GM21423 (cell line): ENCODE data around the gene ABCC6.
"Not testable (repeated sequence)": the region's sequence is repeated elsewhere in the genome, so short reads cannot be mapped to it uniquely, and the experiment has no call there.

Experiments used
- ATAC-seq: cut with Tn5 transposase; IDR thresholded peaks from one replicate; pipeline ENCODE4 v1.9.1; 2021; ENCODE audit warnings: mild to moderate bottlenecking, moderate library complexity; ENCODE audit not compliant: unreplicated experiment

The ABCC6 gene

DNA sequence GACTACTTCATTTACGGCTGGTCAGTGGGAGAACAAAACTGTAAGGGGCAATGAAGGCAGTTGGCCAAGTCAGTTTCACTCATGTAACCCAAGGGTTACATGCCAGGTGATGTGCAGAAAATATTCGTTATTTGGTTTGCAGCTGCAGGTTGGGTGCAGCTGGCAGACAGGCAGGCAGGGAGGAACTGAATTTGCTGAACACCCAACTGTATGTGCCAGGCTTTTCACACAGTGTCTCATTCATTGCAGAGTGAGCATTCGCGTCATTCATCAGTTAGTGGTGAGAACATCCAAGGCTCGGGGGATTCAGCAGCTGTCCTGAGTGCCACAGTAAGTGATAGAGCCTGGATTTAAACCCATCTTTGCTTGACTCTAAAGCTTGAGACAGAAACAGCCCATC, 59.7 kb downstream of the ABCC6 start:
- ATAC-seq, result no peak

DNA sequence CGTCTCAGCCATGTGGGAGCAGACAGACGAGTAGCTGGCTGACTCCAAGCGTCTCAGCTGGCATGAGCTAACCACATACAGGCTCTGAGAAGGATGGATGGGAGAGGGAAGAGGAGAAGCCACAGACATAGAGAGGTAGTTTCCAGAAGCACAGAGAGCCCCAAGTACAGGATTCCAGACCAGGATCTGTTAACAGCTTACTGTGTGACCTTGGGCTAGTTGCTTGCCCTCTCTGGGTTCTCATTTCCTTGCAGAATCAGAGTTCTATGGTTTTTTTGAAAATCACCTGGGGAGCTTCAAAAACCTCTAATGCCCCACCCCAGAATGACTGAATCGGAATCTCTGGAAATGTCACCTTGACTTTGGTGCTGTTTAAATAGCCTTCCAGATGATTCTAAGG, 60.2 kb downstream of the ABCC6 start:
- ATAC-seq, result no peak

DNA sequence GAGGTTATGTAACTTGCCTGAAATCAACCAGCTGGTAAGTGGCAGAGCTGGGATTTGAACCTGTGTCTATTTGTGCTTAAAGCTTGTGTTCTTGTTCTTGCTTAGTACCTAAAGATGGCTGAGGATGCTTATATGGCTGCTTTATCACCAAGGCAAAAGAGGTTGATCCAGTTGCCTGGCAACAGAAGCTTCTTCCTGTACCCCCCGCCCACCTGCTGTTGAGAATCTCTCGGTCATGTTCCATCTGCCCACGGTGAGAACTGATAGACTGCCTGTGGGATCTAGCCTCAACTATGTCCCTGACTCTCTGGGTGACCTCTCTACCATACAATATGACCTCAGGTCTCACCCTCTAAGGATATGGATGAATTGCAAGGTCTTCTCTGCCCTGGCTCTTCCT, 60.7 kb downstream of the ABCC6 start:
- no peak for ATAC-seq

DNA sequence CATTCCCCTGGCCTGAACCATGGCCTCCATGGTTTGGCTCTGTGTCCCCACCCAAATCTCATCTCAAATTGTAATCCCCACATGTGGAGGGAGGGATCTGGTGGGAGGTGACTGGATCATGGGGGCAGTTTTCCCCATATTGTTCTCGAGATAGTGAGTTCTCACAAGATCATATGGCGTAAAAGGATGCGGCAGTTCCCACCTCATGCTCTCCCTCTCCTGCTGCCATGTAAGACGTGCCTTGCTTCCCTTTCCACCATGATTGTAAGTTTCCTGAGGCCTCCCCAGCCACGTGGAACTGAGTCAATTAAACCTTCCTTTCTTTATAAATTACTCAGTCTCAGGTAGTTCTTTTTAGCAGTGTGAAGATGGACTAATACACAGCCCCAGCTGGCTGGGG, 61.5 kb downstream of the ABCC6 start:
- ATAC-seq, result not testable (repeated sequence)

DNA sequence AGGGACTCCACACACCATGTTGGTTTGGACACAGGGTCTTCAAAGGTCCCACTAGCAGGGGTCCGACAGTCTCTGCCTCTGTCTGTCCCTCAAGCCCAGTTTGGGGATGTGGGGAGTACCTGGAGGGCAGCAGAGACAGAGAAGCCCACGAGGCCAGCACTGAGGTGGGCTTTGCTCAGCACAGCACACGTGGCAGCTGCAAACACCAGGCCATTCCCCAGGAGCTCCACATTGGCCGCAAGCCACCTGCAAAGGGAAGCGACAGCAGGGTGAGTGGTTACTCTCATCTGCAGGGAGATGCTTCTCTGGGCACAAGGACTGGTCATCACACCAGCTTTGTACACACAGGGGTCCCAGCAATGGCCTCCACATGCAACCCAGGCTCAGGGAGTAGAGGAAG, 62.0 kb downstream of the ABCC6 start:
- no peak for ATAC-seq

DNA sequence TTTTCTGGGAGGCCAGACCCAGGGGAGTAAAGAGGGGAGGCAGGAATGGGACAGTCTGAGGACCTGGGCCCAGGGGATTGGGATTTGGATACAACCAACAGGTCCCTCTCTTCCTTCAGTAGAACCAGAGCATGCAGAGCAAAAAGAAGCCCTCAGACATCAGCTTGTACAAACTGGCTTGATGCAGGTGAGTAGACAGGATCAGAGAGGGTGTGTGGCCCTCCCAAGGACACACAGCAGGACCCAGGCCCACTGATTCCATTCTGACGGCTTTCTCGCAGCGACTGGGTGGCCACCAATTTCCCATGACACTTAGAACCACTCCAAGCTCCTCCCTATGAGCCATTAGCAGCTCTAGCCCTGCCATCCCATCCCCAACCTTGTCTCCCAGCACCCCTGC, 63.6 kb downstream of the ABCC6 start:
- no peak for ATAC-seq

DNA sequence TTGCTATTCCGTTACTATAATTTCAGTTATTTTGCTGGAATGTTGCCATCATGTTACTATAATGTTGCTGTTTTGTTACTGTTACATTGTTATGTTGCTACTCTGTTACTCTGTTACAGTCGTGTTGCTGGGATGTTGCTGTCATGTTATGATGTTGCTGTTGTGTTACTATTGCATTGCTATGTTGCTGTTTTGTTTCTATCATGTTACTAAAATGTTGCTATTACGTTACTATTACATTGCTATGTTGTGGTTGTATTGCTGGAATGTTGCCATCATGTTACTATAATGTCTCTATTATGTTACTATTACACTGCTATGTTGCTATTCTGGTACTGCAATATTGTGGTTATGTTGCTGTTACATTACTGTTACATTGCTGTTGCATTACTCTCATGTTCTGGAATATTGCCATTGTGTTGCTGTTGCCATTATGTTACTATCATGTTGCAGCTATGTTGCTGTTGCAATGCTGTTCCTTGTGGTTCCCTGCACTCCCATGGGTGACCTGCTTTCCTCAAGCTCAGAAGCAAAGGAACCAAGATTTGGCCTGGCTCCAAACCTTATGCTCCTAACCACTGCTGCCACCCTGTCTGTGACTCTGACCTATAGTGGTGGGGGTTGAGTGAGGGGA, 64.4 kb downstream of the ABCC6 start:
- ATAC-seq, result no peak

DNA sequence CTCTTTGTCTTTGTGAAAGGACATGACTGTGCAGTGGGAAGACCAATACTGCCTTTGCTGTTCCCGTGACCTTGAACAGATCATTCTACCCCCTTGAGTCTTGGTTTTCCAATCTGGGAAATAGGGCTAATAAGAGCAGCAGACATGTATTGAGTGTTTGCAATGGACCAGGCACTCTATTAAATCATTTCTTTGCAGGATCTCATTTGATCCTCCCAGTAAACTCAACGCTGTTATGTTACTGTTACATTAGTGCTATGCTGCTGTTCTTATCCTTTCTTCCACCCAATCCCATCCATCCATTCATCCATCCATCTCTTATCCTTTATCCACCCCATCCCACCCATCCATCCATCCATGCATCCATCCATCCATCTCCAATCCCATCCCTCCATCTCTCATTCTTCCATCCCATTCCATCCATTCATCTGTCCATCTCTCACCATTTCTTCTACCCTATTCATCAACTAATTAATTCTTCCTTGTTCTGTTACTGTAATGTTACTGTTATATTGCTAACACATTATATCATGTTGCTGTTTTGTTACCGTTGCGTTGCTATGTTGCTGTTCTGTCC, 65.1 kb downstream of the ABCC6 start:
- ATAC-seq, result no peak

DNA sequence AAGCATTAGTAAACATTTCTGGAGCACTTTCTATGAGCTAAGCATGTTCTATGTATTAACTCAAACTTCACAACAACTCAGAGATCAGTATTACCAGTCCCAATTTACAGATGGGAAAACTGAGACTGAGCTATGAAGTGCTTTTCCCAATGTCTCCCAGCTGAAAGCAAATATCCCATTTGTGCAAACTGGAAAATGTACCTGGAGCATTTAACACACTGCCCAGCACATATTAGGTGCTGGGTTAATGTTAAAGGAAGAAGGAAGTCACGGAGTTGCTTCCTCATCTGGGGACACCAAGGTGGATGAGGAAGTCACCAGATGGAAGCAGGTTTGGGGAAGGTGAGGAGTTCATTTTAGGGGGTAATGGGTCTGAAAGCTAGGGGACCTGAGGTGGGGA, 66.1 kb downstream of the ABCC6 start:
- no peak for ATAC-seq

DNA sequence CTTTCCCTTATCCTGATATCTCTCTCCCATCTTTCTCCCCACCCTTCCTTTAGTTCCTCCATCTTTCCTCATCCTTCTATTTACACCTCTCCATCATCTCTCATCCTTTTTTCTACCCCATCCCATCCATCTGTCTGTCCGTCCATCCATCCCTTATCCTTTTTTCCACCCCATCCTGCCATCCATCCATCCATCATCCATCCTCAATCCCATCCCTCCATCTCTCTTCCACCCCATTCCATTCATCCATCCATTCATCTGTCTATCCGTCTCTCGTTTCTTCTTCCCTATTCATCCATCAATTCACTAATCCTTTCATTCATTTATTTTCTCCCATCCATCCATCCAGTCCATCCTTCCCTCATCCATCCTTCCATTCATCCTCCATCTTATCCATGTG, 68.1 kb downstream of the ABCC6 start:
- ATAC-seq, result no peak

DNA sequence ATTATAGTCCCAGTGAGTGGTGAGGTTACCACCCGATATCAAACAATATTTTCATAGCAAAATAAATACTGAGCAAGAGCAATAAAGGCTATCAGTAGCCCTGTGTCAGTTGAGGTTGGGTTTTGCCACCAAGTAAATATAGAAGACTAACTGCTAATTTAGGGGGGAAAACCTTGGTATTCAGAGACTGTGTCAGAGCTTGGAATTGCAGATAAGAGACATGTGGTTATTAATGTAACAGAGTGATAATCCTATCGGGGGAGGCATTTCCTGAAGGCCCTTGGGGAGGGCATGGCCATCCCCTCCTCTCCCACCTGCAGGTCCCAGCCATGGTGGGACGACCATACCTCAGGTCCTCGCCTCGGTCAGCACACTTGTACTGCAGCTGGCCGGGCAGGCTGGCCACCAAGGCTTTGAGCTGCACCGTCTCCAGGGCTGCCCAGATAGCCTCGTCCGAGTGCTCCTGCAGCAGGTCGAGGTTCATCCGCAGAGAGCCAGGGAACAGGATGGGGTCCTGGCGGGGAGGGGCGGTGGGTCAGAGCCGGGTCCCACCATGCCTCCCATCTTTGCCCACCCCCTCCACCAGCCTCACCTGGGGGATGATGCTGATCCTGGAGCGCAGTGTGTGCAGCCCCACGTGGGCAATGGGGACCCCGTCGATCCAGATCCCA, 68.9 kb downstream of the ABCC6 start:
- no peak for ATAC-seq

DNA sequence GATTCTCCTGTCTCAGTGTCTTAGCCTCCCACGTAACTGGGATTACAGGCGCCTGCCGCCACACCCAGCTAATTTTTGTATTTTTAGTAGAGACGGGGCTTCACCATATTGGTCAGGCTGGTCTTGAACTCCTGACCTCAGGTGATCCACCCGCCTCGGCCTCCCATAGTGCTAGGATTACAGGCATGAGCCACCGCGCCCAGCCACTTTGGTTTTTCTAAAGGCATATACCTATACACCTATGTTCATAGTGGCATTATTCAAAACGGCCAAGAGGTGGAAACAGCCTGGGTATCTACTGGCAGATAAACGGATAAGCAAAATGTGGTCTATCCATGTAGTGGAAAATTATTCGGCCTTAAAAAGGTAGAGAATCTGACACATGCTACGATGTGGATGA, 70.3 kb downstream of the ABCC6 start:
- not testable (repeated sequence) for ATAC-seq

DNA sequence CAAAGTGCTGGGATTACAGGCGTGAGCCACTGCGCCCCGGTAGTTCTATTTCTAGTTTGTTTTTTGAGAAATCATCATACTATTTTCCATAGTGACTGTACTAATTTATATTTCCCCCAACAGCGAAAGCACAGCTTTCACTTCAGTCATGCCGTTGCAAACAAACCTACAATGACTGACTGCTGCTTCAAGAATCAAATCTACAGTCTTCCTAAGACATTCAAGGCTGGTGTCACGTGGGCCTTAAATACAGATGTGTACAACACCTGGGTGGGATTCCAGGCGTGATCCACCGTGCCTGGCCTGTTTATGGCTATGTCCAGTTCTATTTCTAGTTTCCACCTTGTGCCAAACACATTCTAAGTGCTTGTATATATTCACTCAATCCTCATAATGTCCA, 72.0 kb downstream of the ABCC6 start:
- ATAC-seq, result no peak

DNA sequence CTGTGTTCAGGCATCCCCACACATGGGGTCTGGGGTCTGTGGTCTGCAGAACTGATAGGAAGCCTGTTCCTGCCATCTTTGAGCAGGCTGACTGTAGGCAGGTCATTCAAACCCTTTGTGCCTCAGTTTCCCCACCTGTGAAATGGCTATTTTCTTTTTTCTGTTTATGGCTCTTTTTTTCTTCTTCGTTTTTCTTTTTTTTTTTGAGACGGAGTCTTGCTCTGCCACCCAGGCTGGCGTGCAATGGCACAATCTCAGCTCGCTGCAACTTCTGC, 72.5 kb downstream of the ABCC6 start:
- ATAC-seq, result no peak

DNA sequence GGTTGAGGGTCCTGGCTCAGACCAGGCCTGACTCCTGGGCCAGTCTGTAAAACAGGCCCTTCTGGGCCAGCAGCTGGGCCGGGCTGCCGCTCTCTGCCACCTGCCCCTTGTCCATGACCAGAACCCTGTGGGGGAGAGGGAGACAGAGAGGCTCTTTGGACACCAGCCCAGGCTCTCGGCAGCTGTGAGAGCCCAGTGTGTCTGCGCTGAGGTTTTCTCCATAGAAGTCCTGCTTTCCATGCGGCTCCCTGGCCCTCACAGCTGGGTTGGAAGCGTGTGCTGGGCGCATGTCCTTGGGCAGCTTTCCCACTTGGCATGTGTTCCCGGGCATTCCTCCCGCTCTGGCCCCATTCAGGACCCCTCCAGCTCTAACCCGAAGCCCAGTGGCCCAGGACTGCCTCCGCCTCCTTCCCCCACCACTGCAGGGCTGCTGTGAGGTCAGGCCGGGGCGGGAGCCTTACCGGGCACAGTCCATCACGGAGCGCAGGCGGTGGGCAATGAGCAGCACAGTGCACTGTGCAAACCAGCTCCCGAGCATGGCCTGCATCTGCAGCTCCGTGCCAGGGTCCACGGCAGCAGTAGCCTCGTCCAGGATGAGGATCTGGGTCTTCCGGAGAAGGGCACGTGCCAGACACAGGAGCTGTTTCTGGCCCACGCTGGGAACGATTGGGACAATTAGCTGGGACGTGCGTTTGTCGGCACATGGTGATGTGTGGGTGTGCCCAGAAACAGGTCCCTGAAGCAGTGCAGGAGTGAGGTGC, 73.0 kb downstream of the ABCC6 start:
- ATAC-seq, result no peak

DNA sequence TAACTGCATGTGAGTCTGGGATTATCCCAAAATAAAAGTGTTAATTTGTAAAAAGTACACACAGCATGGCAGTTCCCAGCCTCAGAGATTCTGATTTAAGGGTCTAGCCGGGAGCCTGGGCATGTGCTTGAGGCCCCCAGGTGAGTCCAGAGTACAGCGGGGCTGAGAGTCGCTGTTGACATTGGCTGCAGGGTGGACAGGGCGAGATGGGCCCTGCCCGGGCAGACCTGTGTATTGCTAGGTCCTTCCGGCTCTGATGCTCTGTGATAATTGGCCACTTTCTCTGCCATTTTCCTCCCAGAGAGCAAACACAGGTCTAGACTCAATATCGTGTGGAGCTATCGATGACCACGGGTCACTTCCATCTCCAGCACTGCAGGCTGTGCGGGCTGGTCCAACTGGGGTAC, 73.6 kb downstream of the ABCC6 start:
- no peak for ATAC-seq

DNA sequence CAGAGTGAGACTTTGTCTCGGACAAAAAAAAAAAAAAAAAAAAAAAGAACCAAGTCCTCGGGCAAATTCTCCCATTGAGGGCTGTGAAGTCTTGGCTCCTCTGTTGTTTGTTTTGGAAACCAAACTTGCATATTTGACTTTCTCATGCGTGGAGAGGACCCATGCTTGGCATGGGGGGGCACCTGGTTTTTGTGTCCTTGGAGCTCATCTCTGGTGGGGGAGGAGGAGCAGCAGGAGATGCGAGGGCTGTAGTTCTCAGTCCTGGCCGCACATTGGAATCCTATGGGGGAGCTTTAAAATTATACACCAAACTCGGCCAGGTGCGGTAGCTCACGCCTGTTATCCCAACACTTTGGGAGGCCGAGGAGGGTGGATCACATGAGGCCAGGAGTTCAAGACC, 74.5 kb downstream of the ABCC6 start:
- ATAC-seq, result no peak

DNA sequence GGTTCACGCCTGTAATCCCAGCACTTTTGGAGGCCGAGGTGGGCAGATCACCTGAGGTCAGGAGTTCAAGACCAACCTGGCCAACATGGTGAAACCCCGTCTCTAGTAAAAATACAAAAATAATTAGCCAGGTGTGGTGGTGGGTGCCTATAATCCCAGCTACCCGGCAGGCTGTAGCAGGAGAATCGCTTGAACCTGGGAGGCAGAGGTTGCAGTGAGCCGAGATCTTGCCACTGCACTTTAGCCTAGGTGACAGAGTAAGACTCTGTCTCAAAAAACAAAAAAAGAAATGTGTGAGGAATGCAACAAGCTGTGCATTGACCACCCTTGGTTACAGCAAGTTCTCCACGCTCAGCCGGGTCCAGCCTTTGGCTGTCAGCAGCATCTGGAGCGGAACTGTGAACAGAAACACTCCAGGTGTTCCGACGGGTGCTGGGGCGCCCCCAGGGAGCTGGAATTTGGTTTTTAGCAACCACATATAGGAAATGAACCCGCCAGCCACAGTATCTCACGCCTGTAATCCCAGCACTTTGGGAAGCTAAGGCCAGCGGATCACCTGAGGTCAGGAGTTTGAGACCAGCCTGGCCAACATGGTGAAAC, 75.2 kb downstream of the ABCC6 start:
- ATAC-seq, result not testable (repeated sequence)

DNA sequence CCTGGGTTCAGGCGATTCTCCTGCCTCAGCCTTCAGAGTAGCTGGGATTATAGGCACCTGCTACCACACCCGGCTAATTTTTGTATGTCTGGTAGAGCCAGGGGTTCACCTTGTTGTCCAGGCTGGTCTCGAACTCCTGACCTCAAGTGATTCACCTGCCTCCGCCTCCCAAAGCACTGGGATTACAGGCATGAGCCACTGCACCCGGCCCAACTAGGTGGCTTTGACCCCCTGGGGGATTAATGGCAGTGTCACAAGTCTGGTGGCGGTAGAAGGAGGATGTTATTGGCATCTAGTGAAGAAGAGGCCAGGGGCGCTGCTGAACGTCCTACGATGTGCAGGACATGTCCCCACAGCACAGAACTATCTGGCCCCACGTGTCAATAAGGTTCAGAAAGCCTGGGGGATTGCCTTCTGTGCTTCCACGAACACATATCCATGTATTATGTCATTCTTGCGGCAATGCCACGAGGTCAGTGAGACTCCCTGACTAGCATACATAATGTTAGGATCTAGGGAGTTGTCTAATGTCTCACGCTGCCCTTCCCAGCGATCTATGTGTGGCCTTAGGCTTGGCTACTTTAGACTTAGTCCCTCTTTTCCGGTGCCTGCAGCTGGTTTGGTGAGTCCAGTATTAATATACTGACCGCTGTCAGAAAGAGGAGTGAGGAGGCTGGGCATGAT, 75.8 kb downstream of the ABCC6 start:
- no peak for ATAC-seq

DNA sequence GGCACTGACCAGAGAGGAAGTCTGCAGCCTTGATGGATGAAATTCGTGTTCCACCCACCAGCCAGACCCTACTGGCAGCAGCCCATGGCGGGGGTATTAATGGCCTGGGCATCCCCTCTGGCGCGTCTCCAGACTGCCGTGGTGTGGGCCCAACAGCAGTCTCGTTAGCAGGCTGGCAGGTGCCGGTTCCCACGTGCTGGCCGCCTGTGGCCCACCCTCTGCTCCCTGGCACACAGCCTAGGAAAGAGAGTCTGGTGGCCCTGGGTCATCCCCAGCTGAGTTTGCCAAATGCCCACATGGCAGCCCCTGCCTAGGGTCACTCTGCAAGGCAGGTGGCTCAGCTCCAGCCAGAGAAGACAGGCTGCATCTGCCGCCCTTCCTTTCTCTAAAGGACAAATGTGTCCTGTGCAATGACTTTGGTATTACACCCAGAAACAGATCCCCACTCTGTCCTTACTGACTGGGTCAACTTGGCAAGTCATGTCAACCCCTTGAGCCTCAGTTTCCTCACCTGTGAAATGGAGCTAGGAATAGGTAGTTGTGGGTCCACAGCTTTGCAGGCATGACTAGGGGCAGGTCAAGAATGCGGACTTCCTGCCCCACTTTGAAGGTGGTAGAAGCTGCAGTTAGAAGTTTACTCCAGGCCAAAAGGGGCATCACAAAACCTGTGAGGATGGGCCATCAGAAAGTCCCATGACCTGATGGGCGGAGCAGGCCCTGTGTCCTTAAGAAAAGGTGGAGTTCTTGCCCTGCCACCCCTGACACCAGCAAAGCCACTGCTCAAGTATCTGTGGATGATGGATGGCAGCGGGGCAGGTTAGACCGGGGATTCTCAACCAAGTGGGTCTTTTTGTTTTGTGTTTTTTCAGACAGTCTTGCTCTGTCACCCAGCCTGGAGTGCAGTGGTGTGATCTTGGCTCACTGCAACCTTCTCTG, 76.6 kb downstream of the ABCC6 start:
- no peak for ATAC-seq
